OCI-LY1 (cell line): Measurements from ENCODE around the gene RFTN1.

Experiments used
- CTCF ChIP-seq: fragments of 200-600 bp; sonication (generic), shearing (Covaris generic); IDR thresholded peaks from 2 replicates; pipeline ENCODE4 v1.5.1; 2017; ENCODE audit warnings: mild to moderate bottlenecking, antibody characterized with exemption, low read length, moderate library complexity, mixed read lengths
- EZH2 ChIP-seq: fragments of 200-600 bp; sonication (generic), shearing (Covaris generic); IDR thresholded peaks from 2 replicates; pipeline ENCODE4 v1.8.0; 2017; ENCODE audit warnings: borderline replicate concordance, mixed run types, mild to moderate bottlenecking, antibody characterized with exemption, low read length, moderate library complexity, mixed read lengths

GRCh38 chr3:16460273-16460672 lies 53.2 kb downstream of the RFTN1 start:
- no peak for TF ChIP-seq CTCF
- TF ChIP-seq EZH2, result no peak
